ENCODE results near the gene PTPRN2.
"Not testable (repeated sequence)": the region's sequence is repeated elsewhere in the genome, so short reads cannot be mapped to it uniquely, and the experiment has no call there.

PTPRN2 gene

GRCh38 chr7:158550394-158550700 lies 37.3 kb downstream of the PTPRN2 start:
- no peak for DNase-seq

- DNase-seq = no peak
These were observed 37.8 kb downstream of the PTPRN2 start for GRCh38 chr7:158549616-158550393.

GRCh38 chr7:158549176-158549615 lies 38.4 kb downstream of the PTPRN2 start:
- DNase-seq = no peak

- DNase-seq = no peak
These were observed 38.9 kb downstream of the PTPRN2 start for GRCh38 chr7:158548726-158549125.

GRCh38 chr7:158547817-158548216 lies 39.8 kb downstream of the PTPRN2 start:
- DNase-seq = no peak

GRCh38 chr7:158546626-158547025 lies 41.0 kb downstream of the PTPRN2 start:
- DNase-seq = no peak

GRCh38 chr7:158546214-158546613 lies 41.4 kb downstream of the PTPRN2 start:
- DNase-seq = no peak

- no peak for DNase-seq
These were observed 42.9 kb downstream of the PTPRN2 start for GRCh38 chr7:158544708-158545107.

- no peak for DNase-seq
These were observed 43.8 kb downstream of the PTPRN2 start for GRCh38 chr7:158543840-158544239.

GRCh38 chr7:158542651-158543566 lies 44.7 kb downstream of the PTPRN2 start:
- no peak for DNase-seq

- DNase-seq = peak; percentile 60
These were observed 46.1 kb downstream of the PTPRN2 start for GRCh38 chr7:158541346-158542010.

GRCh38 chr7:158539711-158540146 lies 47.9 kb downstream of the PTPRN2 start:
- DNase-seq = no peak

- DNase-seq = no peak
These were observed 49.3 kb downstream of the PTPRN2 start for GRCh38 chr7:158538156-158538946.

GRCh38 chr7:158537516-158537882 lies 50.1 kb downstream of the PTPRN2 start:
- no peak for DNase-seq

GRCh38 chr7:158536871-158537515 lies 50.6 kb downstream of the PTPRN2 start:
- DNase-seq = no peak

GRCh38 chr7:158535079-158535478 lies 52.5 kb downstream of the PTPRN2 start:
- no peak for DNase-seq

GRCh38 chr7:158534598-158534997 lies 53.0 kb downstream of the PTPRN2 start:
- no peak for DNase-seq

- DNase-seq = not testable (repeated sequence)
These were observed 53.5 kb downstream of the PTPRN2 start for GRCh38 chr7:158534134-158534515.

GRCh38 chr7:158533386-158534133 lies 54.1 kb downstream of the PTPRN2 start:
- no peak for DNase-seq

GRCh38 chr7:158532093-158532627 lies 55.5 kb downstream of the PTPRN2 start:
- no peak for DNase-seq

GRCh38 chr7:158531661-158532060 lies 56.0 kb downstream of the PTPRN2 start:
- DNase-seq = no peak
